ENCODE data around the gene ATP6V0A4.
"Not testable (repeated sequence)": the region's sequence is repeated elsewhere in the genome, so short reads cannot be mapped to it uniquely, and the experiment has no call there.

Gene ATP6V0A4

DNA sequence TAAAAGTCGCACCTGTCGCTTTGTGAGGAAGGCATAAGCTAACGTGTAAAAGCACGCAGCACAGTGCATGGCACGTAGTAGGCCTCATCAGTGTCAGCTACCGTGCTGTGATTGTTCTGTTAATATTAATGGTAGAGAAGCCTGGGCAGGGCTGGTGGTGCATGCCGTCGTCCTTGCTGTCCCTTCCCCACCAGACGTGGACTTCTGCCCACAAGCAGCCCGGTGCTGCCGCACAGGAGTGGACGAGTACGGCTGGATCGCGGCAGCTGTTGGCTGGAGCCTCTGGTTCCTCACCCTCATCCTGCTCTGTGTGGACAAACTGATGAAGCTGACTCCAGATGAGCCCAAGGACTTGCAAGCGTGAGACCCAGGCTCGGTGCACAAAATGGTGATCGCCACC lies 4.7 kb upstream of the ATP6V0A4 start:
- DNase-seq (ENCODE audit: low spot score), result no peak

DNA sequence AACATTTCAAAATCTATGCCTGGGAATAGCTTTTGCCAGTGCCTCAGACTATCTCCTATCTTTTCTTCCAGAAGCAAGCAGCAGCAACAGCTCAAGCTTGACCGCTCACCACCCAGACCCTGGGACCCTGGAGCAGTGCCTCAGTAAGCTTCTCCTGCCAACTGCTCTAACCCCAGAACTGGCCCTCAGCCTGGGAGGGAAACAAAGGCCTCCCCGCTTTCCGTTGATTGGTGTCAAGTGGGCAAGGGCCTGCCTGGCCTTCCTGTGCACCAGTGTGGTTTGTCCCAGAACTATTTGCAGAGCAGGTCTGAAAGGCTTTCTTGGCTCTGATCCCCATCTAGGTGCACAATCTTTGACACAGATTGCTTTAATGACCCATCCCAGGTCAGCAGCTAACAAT lies 3.3 kb upstream of the ATP6V0A4 start:
- no peak for DNase-seq (ENCODE audit: low spot score)

DNA sequence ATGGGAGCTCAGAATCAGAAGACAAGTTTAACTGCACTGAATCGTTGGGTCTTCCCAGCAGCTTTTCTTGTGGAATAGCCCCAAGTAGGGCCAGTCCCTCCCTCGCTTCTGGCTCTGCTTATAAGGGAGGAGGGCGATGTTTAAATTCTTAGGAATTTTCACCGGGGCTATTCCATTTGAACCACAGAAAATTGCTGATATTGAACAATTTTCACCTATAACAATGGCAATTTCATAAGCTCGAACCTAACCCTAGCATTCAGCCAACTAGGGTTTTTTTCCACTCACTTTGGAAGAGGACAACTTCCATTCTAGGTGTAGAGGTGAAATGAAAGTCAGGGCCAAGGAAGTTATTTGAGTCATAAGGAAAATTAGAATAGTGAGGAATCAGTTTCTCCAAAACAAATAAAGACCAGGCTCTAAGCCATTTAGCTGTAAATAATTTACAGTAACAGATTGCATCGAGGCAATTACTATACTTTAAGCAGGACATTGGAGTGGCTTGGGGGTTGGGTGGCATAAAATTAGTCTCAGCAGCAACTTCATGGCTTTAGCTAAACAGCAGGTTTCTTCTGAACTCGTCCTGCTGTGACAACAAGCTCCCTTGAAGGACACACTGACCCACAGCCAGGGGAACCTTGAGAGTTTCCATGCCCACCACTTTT lies 1.5 kb upstream of the ATP6V0A4 start:
- DNase-seq (ENCODE audit: low spot score), result no peak

DNA sequence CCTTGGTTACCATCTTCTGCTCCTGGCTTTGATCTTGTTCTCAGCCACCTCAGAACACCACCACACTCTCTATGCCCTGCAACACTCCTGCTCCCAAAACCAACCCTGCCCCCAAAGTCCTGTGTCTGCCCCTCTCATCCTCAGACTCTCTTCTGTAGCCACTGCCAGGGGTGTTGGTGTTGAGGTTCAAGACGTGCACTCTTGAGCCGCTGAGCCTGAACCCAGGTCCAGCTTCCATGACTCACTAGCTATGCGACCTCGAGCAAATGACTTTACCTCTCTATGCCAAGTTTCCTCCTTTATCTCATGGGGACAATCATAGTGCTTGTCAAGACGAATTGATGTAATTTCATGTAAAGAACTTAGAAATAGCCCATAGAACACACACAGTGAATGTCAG lies 840 bp upstream of the ATP6V0A4 start:
- no peak for DNase-seq (ENCODE audit: low spot score)

DNA sequence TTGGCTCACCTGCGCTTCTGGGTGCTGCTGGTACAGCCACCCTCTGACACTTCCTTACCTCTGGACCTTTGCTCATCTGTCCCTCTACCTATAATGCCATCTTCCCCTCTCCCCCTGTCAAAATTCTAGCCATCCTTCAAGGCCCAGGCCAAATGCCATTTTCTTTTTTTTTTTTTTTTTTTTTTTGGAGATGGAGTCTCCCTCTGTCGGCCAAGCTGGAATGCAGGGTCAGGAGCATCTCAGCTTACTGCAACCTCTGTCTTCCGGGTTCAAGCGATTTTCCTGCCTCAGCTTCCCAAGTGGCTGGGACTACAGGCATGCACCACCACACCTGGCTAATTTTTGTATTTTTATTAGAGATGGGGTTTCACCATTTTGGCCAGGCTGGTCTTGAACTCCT lies 950 bp downstream of the ATP6V0A4 start:
- DNase-seq (ENCODE audit: low spot score), result not testable (repeated sequence)

DNA sequence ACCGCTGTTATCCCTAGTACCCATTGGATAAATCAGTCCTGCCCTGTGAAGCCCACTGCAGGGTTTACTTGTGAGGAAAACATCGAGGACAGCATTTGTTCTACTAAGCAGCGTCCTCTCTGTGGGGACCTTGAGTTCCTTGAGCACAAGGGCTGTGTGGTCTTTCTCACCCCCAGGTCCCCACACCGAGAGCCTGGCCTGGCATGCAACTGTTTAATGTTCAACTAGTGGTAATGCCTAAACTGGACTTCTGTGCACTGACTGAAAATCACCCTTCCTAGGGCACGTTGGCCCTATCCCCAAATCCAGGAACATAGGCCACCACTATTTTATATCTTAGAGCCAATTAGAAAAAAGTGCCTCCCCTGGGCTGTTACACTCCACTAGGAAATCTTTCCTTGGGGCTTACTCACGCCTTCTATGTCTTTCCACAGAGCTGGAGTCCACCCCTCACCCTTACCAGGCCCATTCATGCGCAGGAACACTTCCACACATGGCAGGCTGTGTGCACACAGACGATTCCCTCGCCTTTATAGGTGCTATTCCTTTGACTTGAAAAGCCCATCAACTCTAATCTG lies 1.9 kb downstream of the ATP6V0A4 start:
- DNase-seq (ENCODE audit: low spot score), result no peak

DNA sequence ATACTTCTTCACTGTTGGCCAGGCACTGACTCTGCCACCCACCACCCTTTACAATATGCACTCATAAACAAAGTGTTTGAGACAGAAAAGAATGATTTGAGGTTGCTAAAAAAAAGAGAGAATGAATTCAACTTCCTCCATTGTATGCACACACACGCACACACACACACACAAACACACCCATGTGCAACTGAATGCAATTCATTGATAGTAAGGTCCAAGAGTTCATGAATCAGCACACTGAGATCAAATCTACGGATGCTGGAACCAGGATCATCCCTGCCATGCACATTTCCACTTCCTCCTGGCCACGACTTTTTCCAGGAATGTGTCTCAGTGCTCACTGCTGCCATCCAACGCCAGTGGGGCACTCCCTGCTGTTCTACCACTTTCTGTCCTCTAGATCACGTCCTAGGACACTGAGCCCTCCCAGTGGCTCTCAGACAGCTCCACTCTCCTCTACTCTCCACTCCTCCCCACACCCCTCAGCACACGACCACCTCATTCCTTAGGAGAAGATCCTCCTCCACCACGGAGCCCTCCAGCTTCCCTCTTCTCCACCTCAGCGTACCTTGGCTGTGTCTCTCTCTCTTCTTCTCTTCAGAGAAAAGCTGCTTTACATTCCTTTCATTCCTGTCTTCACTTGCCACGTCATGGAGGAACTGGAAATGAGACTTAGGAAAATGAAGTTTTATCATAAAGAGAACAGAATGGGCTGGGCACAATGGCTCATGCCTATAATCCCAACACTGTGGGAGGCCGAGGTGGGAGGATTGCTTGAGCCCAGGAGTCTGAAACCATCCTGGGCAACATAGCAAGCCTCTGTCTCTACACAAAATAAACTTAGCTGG lies 12.2 kb downstream of the ATP6V0A4 start:
- no peak for DNase-seq (ENCODE audit: low spot score)

DNA sequence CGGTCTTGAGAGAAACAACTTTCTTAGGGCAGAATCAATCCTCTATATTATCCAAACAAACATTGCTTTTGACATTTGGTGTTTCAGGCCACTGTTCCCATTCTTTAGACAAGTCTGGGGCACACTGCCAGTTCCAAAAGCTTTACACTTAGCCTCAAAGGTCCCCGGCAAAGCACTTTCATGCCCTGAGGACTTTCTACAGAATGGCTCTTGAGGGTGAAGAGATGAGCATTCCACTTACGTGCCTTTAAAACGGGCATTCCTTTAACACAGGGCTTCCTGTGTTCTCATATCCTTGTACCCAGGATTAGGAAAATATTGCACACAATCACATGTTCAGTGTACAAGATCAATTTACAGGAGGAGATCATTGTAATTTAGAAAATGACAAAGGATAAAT lies 13.3 kb downstream of the ATP6V0A4 start:
- DNase-seq (ENCODE audit: low spot score), result no peak

DNA sequence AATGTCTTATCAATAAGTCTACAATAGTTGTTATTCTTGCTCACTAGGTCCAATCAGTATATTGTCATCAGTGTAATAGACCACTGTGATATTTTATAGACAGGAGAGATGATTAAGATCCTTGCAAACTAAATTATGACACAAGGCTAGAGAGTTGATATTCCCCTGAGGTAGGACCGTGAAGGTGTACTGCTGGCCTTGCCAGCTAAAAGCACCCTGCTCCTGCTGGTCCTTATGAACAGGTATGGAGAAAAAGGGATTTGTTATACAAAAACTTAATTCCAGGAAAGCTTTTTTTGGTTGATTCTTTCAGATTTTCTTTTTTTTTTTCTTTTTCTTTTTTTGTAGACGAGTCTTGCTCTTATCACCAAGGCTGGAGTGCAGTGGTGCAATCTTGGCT lies 17.0 kb downstream of the ATP6V0A4 start:
- no peak for DNase-seq (ENCODE audit: low spot score)

DNA sequence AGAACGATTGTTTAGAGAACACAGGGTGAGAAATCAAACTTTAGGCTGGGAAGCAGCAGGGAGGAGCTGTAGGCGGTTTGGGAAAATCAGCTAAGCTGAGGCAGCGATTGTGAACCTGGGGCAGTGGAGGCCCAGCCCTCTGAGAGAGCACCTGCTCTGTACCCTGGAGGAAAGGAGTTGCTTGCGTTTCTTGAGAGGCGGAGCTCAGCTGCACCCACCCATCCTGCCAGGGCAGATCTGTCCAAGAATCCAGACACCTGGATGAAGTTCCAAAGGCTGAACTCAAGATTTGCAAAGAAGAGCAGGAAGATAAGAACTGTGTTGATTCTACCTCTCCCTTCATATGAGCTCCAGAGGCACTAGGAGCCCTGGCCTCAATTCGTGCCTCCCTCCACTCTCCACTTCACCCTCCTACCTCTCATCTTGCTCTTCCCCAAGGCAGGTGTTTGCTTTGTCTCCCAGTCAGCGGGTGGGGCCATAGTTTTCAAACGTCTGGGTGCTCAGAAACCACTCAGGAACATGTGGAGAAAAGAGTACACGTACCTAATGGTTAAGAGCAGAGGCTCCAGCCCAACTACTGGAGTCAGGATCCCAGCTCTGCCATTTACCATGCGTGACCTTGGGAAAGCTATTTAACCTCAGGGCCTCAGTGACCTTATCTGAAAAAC lies 21.7 kb downstream of the ATP6V0A4 start:
- DNase-seq (ENCODE audit: low spot score), result no peak

DNA sequence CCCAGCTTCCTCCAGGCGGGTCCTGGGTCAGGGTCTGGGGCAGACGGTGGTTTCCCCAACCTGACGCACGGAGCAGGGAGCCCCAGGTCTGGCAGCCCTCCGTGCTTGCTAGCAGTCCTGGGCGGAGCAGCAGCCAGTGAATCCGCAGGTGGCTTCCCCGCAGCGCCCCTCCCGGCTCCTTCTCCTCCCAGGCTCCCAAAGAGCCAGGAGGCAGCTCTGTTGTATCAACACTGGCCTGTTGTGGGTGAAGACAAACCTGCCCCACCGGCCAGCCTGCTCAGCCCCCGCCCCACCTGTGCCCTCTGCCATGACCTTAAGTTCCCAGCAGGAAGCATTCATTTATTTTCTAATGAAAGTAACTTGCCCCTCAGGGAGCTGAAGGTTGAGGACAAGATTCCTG lies 24.2 kb downstream of the ATP6V0A4 start:
- DNase-seq (ENCODE audit: low spot score), result no peak

DNA sequence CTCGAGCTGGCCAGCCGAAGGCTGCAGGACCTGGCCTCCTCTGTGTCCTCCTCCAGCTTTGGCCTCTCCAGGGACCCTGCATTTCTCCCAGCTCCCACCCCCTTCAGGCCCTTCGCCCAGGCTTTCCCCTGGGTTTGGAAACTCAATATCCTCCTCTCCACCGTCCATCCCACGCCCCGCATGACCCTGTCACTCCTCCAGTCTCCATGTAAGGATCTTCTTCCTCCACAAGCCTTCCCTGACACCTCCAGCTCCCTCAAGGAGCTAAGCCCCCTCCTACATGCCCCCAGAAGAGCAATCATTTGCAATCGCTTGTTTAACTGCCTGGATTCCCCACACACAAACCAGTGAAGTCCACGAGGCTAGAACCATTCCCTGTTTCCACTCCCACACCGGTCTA lies 24.8 kb downstream of the ATP6V0A4 start:
- DNase-seq (ENCODE audit: low spot score), result no peak

DNA sequence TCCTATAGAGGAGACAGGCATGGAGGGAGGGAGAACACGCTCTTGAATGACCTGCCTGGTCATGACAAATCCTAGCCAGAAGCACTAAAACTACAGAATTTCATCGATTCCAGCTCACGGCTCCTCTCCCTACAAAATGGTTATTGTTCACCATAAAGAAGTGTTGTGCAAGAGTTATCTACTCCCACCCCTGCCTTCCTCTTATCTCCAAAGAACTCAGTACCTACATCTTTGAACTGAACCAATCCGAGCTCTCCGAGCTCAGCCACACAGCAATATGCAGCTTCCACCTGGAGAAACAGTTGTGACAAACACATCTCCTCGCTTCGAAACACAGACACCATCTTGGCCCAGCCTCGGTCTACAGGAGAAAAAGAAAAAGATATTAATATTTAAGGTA lies 27.1 kb downstream of the ATP6V0A4 start:
- no peak for DNase-seq (ENCODE audit: low spot score)

DNA sequence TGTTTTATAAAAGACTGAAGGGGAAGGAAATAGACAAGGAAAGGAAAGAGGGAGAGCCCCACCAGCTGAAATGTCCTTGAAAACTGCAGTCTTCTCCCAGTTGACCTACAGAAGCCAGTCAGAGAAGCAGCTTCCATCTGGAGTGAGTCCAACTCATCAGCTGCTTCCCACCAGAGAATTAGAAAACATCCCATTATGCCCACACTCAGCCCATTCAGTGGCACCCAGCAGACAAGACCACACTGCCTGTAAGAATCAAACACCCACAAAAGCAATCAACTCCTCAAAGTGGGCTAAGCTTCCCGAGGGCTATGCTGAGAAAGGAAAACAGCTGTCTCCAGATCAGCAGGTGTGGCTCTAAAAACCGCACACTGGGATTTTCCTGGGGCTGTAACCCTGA lies 29.8 kb downstream of the ATP6V0A4 start:
- no peak for DNase-seq (ENCODE audit: low spot score)

DNA sequence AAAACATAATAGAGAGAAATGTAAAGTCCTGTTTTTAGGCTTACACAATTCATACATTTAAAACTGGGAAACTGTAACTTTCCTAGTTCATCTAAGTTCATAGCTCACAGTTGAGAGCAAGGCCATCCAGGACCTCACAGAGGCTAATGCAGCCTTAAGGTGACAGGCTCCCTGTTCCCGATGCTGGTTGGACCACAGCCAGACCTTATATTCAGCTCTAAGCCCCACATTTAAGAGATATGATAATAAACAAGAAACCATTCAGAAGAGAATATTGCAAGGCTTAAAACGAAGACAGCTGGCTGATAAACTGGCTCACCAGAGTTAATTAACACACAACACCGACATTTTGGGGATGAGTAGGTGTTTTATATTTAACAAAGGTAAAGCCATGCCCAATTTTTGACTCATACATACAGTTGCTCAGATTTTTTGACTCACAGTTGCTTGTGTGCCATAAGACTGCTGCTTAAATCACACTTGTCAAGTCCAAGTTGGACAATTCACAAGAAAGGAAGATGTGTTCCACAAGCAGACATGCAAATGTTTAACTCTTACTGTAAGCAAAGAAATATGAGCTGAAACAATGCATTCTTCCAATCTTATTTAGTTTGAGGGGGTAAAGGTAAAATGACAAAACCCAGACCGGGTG lies 41.3 kb downstream of the ATP6V0A4 start:
- no peak for DNase-seq (ENCODE audit: low spot score)

DNA sequence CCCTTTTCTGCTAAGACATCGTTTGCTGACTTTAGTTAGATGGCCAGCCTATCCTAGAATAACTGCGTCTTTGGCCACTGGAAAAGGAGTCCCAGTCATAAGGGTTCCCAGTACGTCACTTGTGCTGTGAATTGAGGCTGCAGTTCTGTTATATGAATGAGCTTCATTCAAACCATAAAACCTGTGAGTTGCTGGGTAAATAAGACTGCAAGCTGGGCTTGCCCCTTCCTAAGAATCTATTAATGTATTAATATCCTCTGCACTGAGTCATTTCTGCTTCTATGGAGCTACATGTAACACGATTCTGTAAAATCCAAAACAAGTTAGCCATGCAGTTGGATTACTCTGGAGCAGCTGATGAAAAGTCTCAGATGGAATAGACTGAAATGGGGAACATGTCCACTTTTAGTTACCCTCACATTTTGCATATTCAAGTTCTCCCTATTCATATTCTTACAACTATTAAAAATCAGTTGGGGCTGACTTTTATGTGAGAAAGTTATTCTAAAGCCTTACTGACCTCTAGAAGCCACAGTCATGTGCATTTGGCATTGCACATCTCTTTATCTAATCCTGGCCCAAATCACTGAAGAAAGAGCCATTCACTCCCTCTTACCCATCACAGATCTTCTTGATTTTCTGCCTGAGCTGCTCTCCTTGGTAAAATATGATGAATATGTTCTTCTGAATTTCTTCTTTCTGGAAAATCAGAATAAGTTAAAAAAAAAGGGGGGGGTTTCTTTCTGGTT lies 42.0 kb downstream of the ATP6V0A4 start:
- no peak for DNase-seq (ENCODE audit: low spot score)

DNA sequence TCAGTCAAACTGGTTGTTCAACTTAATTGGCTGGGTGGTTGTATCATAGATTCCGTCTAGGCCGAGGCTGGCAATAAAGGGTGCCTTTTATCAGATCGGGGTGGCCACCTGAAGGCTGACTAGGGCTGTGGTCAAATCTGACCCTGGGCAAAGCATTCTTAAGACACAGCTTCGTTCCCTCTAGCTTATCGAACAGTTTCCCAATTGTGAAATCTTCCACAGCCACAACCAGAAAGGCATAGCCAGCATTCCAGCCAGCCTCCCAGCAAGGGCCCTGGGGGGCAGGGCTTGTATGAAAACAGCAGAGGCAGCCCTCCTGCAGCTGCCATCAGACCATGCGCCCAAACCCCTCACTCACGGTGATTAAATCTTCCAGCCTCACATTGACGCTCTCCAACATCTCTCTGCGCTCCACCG lies 42.7 kb downstream of the ATP6V0A4 start:
- no peak for DNase-seq (ENCODE audit: low spot score)

DNA sequence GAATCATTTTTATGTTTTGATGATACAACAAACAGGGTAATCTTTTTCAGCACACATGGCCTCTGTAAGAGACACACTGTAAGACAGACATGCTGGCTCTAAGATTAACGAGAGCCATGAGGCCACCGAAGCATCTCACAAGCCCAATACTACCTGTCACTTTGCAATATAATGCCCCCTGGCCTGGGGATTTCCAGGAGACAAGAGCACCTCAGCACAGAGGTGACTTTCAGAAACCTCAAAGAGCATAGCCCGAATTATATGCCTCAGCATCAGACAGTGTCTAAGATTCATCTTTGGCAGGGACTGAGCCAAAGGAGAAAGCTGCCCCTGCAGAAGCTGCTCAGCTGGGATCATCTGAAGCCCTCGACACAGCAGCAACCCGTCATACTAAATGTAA lies 44.4 kb downstream of the ATP6V0A4 start:
- DNase-seq (ENCODE audit: low spot score), result no peak

DNA sequence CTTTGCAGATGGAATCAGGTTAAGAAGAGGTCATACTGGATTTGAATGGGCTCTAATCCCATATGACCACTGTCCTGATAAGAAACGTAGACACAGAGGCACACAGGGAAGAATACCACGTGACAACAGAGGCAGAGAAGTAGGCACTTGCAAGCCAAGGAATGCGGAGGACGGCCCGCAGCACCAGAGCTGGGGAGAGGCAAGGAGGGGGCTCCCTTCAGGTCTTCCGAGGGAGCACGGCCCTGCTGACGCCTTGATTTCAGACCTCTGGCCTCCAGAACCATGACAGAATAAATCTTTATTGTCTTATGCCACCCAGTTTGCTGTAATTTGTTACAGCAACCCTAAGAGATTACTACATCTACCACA lies 44.9 kb downstream of the ATP6V0A4 start:
- no peak for DNase-seq (ENCODE audit: low spot score)

DNA sequence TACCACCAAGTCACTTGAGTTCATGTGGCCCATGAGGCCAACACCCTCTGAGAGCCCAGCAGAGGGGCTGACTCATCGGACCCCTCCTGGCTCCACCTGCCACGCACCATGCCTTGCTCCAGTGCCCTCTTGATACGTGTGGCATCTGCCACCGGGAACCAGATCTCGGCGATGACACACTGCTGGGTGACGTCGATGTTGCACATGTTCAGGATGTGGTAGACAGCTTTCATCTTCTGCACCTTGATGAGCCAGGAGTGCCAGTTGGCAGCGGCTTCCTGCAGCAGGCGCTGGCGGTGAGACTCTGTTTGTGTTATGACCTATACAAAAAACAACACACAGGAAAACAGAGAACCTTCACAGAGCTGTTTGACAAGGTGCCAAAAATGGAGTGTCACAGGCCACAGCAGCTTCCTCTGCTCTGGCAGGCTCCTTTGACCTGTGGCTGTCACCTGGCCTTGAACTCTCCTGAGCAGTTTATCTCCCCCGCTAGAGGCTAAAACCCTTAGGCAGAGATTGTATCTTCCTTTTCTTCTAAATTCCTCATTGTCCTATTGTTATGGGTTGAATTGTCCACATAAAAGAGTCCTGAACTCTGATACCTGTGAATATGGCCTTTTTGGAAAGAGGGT lies 45.4 kb downstream of the ATP6V0A4 start:
- no peak for DNase-seq (ENCODE audit: low spot score)

DNA sequence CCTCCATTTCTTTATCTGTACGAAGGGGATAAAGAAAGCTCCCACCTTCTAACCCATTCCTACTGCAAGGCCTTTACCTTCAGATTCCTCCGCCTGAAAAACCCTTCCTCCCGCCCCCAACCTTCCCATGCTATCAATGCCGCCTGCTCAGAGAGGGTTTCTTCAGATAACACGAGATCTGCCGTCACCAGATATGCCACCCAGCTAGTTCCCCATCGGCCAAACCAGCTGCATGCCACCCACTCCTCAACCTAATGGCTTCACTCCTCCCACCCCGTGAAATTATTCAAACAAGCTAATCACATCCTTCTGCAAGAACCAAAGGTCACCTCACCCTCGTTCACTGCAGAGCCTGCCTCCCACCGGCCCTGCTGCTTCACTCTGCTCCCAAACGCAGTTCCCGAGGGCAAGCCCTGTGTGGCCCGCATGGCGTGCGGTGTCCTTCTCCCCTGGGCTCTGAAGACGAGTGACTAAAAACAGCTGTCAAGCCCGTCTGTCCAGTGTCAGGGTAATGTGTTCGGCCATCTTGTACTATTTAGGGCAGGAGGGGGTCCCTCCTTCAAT lies 47.0 kb downstream of the ATP6V0A4 start:
- no peak for DNase-seq (ENCODE audit: low spot score)
